NCI-H1694 treated with DMSO at 0.1 percent for 48 hours (cell line): ENCODE measurements around the gene SYCP2.

Experiments used
- DNase-seq: peaks from one replicate; lab custom pipeline; 2025; lab: John Stamatoyannopoulos, UW

The SYCP2 gene

DNA sequence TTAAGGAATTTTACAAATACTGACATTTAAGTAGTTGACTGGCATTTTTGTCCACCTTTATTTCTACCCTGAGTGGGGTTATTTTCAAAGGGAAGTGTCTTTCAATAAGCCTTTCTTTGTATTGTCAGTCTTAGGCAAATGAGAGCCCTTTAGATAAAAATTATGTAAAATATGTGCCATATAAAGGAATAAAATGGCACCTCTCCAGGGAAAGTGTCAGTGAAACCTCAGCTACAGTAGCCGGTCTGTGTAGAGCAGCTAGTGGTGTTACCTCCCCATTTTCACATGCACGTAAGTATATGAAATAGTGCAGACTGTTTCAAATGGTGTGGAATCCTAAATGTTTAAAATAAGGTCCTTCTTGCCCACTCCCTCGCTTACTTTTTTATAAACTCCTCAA, 11.7 kb upstream of the SYCP2 start:
- DNase-seq: no peak

DNA sequence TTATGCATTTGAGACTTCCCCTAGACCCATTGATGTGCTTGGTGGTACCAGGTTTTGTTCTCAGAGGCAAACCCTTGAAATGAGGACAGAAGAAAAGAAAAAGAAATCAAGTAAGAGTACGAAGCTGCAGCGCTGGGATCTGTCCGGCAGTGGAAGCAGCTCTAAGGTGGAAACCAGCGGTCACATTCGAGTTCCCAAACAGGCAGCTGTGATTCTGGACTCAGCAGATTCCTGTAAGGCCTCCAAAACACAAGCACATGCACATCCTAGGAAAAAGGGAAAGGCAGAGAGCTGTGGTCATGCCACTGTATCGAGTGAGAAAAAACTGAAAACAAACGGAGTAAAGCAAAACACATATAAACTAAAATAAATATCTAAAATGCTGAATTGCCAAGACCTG, 11.3 kb upstream of the SYCP2 start:
- DNase-seq: no peak

GRCh38 chr20:59942245-59942644, 8.8 kb upstream of the SYCP2 start:
- DNase-seq: no peak

DNA sequence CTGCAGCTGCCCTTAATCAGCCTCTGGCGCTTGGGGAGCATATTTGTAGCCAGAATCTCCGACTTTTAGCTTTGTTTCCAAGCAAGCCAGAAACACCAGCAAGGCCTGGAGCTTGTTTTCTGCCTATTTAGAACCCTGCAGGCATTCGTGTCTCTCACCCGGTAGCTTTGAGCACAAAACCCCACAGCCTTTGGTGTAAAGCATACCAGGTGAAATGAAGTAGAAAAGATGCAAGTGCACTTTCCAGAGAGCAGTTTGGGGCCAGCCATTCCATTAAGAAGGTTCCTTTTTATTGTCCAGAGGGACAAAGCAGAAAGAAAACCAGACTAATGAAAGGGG, 7.5 kb upstream of the SYCP2 start:
- DNase-seq: no peak

DNA sequence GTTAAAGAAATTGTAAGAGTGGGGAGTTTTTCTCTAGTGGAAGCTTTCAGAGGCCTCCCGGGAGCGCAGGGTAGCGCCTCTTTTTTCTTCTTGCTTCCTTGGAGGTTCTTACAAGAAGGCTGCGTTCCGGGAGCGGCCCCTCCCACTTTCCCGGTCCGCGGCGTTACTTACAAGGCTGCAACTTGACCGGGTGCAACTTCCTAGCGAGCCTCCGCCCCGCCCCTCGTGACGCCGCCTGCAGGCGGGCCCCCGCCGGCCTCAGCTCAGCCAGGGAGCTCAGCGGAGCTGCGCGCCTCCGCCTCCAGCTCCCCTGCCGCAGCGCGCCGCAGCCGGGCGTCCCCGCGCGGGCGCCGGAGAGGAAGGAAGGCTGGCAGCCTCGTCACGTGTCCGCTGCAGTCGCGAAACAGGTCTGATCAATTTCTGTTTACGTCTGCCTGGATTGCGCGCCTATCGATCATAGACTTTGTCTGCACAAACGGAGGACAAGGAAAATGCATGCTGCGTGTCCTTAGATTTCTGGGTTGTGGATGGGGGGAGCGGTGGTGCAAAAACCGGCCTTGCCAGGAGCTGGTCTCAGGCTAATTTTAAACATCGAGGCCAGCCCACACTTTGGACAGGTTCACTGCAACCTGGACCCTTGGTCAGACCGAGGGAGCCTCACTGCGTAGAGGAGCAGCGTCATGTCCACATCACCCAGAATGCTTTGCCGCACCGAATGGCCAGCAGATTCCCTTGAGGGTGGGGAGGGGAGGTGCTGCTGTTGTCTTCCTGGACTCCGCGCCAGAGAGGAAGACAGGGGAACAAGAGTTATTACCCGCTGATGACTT, 6.9 kb upstream of the SYCP2 start, which contains the start of the genes FAM217B and PPP1R3D:
TSS of gene FAM217B (plus strand) at position 261 of the 827 bp plus-strand sequence. CDS start 3,555 bp downstream, outside the sequence.
TSS of gene PPP1R3D (minus strand) at position 177 of the 827 bp plus-strand sequence. CDS start 374 bp downstream, outside the sequence.
- peak; percentile 14 for DNase-seq

DNA sequence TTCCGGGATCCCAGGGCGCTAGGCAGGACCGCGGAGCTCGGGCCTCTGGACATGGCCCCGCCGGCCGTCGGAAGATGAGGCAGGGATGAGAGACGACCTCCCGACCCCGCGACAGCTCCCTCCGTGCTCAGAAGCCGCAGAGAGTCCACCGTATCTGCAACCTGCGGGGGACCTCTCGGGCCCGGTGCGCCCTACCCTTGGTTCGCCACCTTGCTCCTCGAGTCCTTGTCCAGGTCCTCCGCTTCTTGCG, 6.4 kb upstream of the SYCP2 start:
- no peak for DNase-seq

DNA sequence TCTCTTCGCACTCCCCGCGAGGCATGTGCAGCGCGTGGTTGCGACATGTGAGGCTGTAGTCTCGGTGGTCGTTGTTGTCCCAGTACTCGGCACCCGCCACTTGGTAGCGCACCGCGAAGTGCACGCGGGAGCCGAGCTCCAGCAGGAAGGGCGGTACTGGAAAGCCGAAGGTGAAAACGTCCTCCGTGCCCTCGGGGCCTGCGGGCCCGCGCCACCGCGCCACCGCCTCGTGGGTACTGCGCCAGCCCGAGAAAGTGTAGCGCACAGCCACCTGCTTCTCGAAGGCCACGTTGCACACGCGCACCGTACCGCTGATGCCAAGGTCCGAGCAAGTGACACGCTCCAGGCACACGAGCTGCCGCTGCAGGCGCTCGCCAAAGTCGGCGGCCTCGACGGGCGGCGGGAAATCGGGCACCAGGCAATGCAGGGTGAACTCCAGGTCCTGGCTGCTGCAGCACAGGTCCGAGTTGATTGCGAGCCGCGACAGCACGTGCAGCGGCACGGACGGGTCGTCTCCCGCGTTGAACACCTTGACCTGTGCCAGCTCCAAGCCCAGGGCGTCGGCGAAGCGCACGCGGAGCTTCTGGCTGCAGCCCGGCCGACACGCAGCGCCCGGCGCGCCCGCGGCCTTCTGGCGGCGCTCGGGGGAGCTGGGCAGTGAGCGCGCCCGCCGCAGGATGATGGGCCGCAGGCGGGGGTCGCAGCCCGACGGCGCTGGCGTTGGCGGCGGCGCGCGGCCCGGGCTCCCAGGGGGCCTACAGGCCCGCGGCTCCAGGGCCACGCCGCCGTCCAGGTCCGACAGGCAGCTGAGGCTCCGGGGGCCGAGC, 5.8 kb upstream of the SYCP2 start:
- DNase-seq: no peak

DNA sequence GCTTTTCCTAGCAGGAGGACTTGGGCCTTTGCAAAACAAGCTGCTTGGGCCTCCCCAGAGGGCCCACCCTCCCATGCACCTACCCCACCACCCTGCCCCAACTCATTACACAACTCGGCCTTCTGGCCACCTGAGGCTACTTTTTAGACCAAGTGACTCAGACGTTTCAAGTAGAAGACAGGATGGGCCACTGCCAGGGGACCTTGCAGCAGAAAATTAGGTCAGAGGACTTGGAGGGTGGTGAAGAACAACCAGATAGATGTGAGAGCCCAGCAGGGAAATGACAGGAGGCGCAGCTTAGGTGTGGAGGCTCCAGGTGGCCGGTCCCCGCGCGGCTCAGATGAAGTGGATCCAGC, 5.2 kb upstream of the SYCP2 start:
- DNase-seq: no peak

DNA sequence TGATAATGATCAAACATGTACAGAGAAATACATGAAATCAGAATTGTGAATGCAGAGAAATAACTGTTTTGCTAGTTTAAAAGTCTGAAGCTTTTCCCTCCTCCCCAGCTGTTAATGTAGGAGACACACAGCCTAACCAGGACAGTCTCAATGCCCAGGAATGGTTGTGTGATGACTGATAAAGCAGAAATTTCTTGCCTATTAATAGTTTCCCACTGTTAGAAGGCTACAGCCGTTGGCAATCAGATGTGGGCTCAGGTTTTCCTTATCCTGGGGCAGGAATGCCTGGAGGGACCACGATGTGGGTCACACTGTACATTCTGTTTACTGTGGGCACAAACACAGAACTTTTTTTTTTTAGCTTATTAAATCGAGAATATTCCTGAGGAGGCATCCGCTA, 4.8 kb upstream of the SYCP2 start:
- no peak for DNase-seq

- DNase-seq: no peak
These were observed 3.7 kb upstream of the SYCP2 start for GRCh38 chr20:59937150-59937549.

DNA sequence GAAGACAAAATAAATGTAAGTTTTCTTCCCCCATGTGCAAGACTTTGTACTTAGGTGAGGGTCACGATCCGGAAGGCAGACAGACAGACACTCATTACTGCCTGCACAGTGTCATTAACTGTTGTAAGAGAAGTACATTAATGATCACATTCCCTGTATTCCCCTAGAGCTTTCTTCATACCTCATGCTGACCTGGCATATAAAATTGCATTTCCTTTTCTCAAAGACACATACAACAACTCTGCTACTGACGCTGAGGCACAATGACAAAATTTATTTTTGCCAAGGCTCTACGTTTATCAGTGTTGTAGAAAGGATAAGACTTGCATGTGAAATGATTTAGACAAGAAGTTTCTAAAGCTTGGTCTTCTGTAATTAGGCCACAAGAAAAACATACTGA, 3.0 kb upstream of the SYCP2 start:
- DNase-seq: no peak

DNA sequence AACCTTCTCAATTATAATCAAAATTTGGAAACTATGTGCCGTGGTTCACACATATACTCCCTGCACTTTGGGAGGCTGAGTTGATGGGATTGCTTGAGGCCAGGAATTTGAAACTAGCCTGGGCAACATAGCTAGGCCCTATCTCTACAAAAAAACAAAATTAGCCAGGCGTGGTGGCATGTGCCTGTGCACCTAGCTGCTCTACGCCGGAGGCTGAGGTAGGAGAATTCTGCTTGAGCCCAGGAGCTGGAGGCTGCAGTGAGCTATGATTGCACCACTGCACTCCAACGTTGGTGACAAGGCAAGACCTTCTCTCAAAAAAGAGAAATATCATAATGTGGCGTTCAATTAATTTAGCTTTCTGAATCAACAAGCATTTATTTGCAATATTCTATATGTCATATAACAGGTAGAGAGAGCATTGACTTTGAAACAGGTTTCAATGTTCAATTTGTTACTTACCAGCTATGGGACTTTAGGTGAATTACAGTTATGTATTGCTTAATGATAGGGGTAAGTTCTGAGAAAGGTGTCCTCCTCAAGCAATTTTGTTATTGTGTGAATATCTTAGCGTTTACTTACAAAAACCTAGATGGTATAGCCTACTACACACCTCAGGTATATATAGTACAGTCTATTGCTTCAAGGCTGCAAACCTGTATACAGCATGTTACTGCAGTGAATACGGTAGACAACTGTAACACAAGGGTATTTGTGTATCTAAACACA, 2.2 kb upstream of the SYCP2 start:
- DNase-seq: no peak

DNA sequence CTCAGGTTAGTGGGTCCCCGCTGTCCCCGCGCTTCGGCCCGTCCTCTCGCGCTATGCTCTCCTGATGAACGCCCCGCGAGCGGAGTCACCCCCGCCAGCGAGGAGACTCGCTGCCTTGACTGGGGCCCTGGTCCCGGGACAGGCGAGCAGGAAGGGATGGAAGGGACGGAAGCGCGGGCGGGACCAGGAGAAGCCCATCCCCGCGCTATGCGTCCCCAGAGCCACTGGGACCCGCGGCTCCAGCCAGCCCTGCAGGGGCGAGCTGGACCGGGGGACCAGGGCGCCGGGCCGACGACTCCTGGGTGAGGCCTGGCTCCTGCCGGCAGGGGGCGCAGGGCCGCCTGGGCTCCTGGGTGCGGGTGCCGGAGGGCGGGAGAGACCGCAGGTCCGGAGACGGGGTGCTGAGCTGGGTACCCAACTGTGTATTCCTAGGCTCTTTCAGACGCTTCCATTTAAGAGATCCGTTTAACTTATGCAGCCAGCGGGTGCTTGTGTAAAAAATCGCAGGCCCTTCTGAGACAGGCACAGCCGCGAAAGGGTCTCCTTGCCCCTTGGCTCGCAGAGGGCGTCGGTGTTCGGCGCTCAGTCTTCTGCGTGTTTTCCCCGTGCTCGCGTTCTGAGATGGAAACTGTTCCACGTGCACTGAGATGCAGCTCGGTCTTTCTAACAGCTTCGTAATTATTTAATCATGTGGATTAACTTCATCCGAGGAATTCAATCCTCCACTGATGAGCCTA, 580 bp upstream of the SYCP2 start:
- no peak for DNase-seq

DNA sequence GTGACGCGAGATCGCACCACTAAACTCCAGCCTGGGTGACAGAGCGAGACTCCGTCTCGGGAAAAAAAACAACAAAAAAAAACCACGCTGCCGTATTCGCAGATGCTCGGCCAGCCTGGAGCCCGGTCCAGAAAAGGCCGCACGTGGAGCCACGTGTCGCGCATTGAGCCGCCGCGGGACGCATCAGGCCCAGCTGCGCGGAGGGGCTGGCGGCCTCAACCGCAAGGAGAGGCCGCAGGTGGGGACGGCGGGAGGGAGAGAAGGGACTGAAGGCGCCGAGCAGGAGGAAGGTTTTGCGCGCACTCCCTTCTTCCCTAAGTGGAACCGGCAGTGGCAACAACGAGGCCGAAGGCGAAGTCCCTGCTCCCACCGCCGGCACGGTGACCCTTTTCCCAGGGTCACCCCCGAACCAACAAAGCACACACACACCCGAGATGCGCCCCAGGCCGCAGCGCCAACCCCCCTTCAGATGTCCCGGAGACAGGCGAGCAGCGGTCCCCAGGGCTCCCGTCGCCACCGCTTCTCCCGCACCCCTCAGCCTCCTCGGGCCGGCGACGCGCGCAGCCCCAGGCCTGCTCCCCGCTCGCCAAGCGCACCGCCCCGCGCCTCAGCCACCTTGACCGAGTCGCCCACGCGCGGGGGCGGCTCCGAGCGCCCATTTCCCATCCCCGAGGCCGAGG, 681 bp downstream of the SYCP2 start:
- no peak for DNase-seq

- no peak for DNase-seq
These were observed 1.7 kb downstream of the SYCP2 start for GRCh38 chr20:59931511-59932312.

GRCh38 chr20:59925899-59926298, 7.5 kb downstream of the SYCP2 start:
- no peak for DNase-seq

DNA sequence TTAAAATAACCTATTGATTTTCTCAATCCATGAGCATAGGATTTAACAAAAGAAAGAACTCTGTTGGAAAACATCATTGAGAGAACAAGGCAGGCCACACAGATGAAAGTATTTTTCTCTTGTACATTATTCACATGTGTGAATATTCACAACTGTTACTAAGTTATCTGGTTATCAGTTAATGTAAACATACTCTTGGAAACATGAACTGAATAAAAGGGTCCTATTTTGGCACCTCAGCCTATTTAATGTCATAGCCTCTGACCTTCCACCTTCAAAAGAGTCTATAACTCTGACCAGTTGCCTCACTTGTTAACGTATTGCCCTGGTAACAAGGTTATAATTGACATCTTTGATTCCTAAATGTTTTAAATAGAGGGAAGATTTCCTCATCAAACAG, 8.1 kb downstream of the SYCP2 start:
- no peak for DNase-seq

DNA sequence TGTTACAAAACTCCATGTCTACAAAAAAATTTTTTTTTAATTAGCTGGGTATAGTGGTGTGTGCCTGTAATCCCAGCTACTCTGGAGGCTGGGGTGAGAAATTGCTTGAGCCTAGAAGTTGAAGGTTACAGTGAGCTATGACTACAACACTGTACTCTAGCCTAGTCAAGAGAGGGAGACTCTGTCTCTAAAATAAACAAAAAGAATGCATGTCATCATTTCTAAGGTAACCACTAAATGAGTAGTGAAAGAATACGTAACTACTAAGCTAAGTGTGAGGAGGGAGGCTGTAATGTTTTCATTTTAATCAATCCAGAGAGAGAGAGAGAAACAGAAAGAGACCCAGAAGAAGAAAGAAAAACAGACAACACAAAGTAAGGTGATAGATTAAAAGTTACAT, 9.9 kb downstream of the SYCP2 start:
- DNase-seq: no peak

GRCh38 chr20:59920944-59921343, 12.5 kb downstream of the SYCP2 start:
- no peak for DNase-seq

DNA sequence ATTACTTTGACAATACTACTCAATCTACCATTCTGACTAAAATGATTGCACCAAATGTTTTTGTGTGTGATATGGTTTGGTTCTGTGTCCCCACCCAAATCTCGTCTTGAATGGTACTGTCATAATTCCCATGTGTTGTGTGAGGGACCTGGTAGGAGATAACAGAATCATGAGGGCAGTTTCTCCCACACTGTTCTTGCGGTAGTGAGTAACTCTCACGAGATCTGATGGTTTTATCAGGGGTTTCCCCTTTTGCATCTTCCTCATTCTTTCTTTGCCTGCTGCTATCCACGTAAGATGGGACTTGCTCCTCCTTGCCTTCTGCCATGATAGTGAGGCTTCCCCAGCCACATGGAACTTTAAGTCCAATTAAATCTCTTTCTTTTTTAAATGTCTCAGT, 20.8 kb downstream of the SYCP2 start:
- no peak for DNase-seq

GRCh38 chr20:59911041-59911440, 22.4 kb downstream of the SYCP2 start:
- DNase-seq: no peak
